Testis (tissue), 3 donors: ENCODE data around the gene PSMC4. TPM values are rescaled to one million over a fixed set of nuclear protein-coding genes. Genes with fewer than 3 reads are reported as not detected.

ENCODE experiments used
- DNase-seq: peaks from one replicate; pipeline ENCODE4 v3.0.0-alpha.2; 2019
- H3K27ac ChIP-seq, 2 donors: fragments of 200-600 bp; sonication (generic); one replicate each; pipeline ENCODE4 v1.5.1; 2019
- H3K27me3 ChIP-seq: fragments of 200-600 bp; sonication (generic); one replicate; pipeline ENCODE4 v1.5.1; 2019
- H3K36me3 ChIP-seq: fragments of 200-600 bp; sonication (generic); one replicate; pipeline ENCODE4 v1.5.1; 2017; ENCODE audit warnings: low read depth; ENCODE audit errors: missing control alignments
- H3K4me1 ChIP-seq: fragments of 200-600 bp; sonication (generic); one replicate; pipeline ENCODE4 v1.5.1; 2019
- H3K4me3 ChIP-seq, 2 donors: fragments of 200-600 bp; sonication (generic); one replicate each; pipeline ENCODE4 v1.5.1; 2017 to 2019
- H3K9me3 ChIP-seq: fragments of 200-600 bp; sonication (generic); one replicate; pipeline ENCODE4 v1.5.1; 2017
- CTCF ChIP-seq, 3 experiments: fragments of 450-650 bp in 2 of 3; fragments of 200-600 bp in 1 of 3; sonication (generic) in 1 of 3; IDR thresholded peaks; one replicate each; pipeline ENCODE4 v1.5.1; 2016 to 2019; ENCODE audit warnings: antibody characterized with exemption in 3 of 3, mild to moderate bottlenecking in 2 of 3, moderate library complexity in 1 of 3
- POLR2A ChIP-seq: fragments of 450-650 bp; IDR thresholded peaks from one replicate; pipeline ENCODE4 v1.6.1; 2017; ENCODE audit warnings: antibody characterized with exemption, mild to moderate bottlenecking, moderate library complexity
- WGBS, 2 donors: methylation state at CpG; one replicate each; pipeline ENCODE4 v1.1.5; 2018; 5-methylcytosine and 5-hydroxymethylcytosine counted together
- intact Hi-C: fragments of 100-400 bp; cut with DNase I; formaldehyde crosslinking; loops from one replicate; pipeline ENCODE4 v1.15.1; 2023; ENCODE audit warnings: low total_unique reads
- polyA plus RNA-seq: library from polyadenylated mRNA; stranded (reverse); fragments of 350-450 nt; fragmentation: Illumina TruSeq; extraction: RNeasy Lipid Tissue Mini Kit (QIAGEN cat#74804); gene quantifications from one replicate; pipeline ENCODE4 v1.2.3, GENCODE V29; 2014; ENCODE audit warnings: low read depth, low replicate concordance; ENCODE audit not compliant: insufficient read depth
- total RNA-seq, 2 donors: library from RNA; depleted of rRNA; stranded (reverse); fragments of >200 nt; gene quantifications; one replicate each; pipeline ENCODE4 v1.2.3, GENCODE V29; 2016

Gene PSMC4
- total and polyA plus RNA-seq, 3 donors from 2014 or later: 73.0 to 114 (median 77.9) TPM

GRCh38 chr19:39937094-39937720 is 33.8 kb upstream of the PSMC4 start:
- TF ChIP-seq CTCF (IDR thresholded peaks at IDR 0.05) (no peak), POLR2A (no peak)
- 85 to 90% methylated on average over 5 of the region's 5 CpGs for WGBS, 2 donors

GRCh38 chr19:39937787-39938186 is 33.2 kb upstream of the PSMC4 start:
- Histone ChIP-seq H3K4me3 (no peak overlapping the region), H3K27ac (no peak overlapping the region)
- 61 to 64% methylated on average over 2 of the region's 2 CpGs for WGBS, 2 donors

More at GRCh38 chr19:39937094-39937720, 33.8 kb upstream of the PSMC4 start:
- no peak for DNase-seq
- intact Hi-C loops: no loop called here
- Histone ChIP-seq H3K27me3 (no peaks in the 10 kb centered on the region), H3K4me3 (no peak overlapping the region), H3K4me1 (peaks cover 4% of the 10 kb centered on the region), H3K27ac (no peak overlapping the region), H3K9me3 (no peaks in the 10 kb centered on the region), H3K36me3 (no peaks in the 10 kb centered on the region)

GRCh38 chr19:39939556-39939955 is 31.4 kb upstream of the PSMC4 start:
- H3K4me1 ChIP-seq: peaks cover 4% of the 10 kb centered on the region
- no peak overlapping the region for H3K27ac ChIP-seq
- DNase-seq: no peak
- H3K9me3 ChIP-seq: no peaks in the 10 kb centered on the region
- H3K27me3 ChIP-seq: no peaks in the 10 kb centered on the region
- intact Hi-C loops: no loop called here
- TF ChIP-seq CTCF (IDR thresholded peaks at IDR 0.05): no peak
- no peak overlapping the region for H3K4me3 ChIP-seq
- 79 to 86% methylated on average over 6 of the region's 6 CpGs for WGBS, 2 donors
- no peaks in the 10 kb centered on the region for H3K36me3 ChIP-seq

More at GRCh38 chr19:39937787-39938186, 33.2 kb upstream of the PSMC4 start:
- no peak for DNase-seq
- no peak for TF ChIP-seq CTCF (IDR thresholded peaks at IDR 0.05)
- no peak for TF ChIP-seq POLR2A
- intact Hi-C loops: no loop called here
- Histone ChIP-seq H3K27me3 (no peaks in the 10 kb centered on the region), H3K9me3 (no peaks in the 10 kb centered on the region), H3K36me3 (no peaks in the 10 kb centered on the region), H3K4me1 (peaks cover 4% of the 10 kb centered on the region)

- no peak for DNase-seq
- H3K4me3 ChIP-seq: no peak overlapping the region
- H3K4me1 ChIP-seq: no peaks in the 10 kb centered on the region
- H3K36me3 ChIP-seq: no peaks in the 10 kb centered on the region
- intact Hi-C loops: no loop called here
- H3K9me3 ChIP-seq: no peaks in the 10 kb centered on the region
- 80 to 84% methylated on average over 1 of the region's 1 CpG for WGBS, 2 donors
- TF ChIP-seq POLR2A (no peak), CTCF (IDR thresholded peaks at IDR 0.05) (no peak)
- H3K27ac ChIP-seq: no peak overlapping the region
- no peaks in the 10 kb centered on the region for H3K27me3 ChIP-seq
These were observed 30.6 kb upstream of the PSMC4 start for GRCh38 chr19:39940221-39940833.

GRCh38 chr19:39941151-39941550 is 29.8 kb upstream of the PSMC4 start:
- no peak for TF ChIP-seq CTCF (IDR thresholded peaks at IDR 0.05)
- TF ChIP-seq POLR2A: no peak
- intact Hi-C loops: no loop called here
- Histone ChIP-seq H3K4me3 (no peak overlapping the region), H3K27me3 (no peaks in the 10 kb centered on the region), H3K9me3 (no peaks in the 10 kb centered on the region), H3K4me1 (no peaks in the 10 kb centered on the region), H3K27ac (no peak overlapping the region), H3K36me3 (no peaks in the 10 kb centered on the region)
- DNase-seq: no peak
- WGBS, 2 donors: 48 to 73% methylated on average over 6 of the region's 6 CpGs
